ENCODE measurements around the gene CSMD2.

GRCh38 chr1:34122080-34122932 is 42.7 kb downstream of the CSMD2 start:
- TF ChIP-seq POLR2A (IDR thresholded peaks at IDR 0.05; ENCODE audit: low read depth, low read length): no peak
- no peak for TF ChIP-seq POLR2AphosphoS5 (IDR thresholded peaks at IDR 0.05; ENCODE audit: low read depth, low read length)
- no peak for TF ChIP-seq TAF1 (IDR thresholded peaks at IDR 0.05; ENCODE audit: borderline replicate concordance, low read depth, low read length)

Measured in GM12892 (cell line).